Measurements from ENCODE around the gene DSC1.

Gene DSC1

DNA sequence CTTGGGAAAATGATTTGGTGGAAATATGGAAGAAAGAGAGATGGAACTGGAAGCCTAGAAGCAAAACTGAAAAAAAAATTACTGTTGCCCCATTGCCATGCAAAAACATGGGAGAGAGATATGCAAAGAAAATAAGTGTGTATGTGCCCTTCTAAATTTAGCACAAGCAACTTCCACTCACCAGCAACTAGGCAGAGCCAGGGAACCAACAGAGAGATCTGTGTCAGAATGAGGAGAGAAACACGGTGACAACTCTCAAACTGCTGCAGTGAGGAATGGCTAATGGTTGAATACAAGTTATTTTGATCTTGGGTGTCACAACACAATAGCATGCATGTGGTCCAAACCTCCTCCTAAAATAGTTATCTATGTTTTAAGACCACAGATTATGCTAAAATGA lies 71.3 kb downstream of the DSC1 start:
- no peak for TF ChIP-seq TCF12 (IDR thresholded peaks at IDR 0.05; ENCODE audit: low read depth)
- TF ChIP-seq RAD21 (IDR thresholded peaks at IDR 0.05; ENCODE audit: low read depth) = no peak
- no peak for TF ChIP-seq YY1 (IDR thresholded peaks at IDR 0.05; ENCODE audit: low read depth)
- no peak for TF ChIP-seq EP300 (IDR thresholded peaks at IDR 0.05; ENCODE audit: borderline replicate concordance)

- TF ChIP-seq ZBTB7A (IDR thresholded peaks at IDR 0.05; ENCODE audit: low read depth) = no peak
- no peak for TF ChIP-seq FOXM1 (IDR thresholded peaks at IDR 0.05; ENCODE audit: borderline replicate concordance, low read depth)
- TF ChIP-seq CREB1 (IDR thresholded peaks at IDR 0.05; ENCODE audit: low read depth) = no peak
- no peak for TF ChIP-seq EP300 (IDR thresholded peaks at IDR 0.05; ENCODE audit: borderline replicate concordance)
- TF ChIP-seq USF1 (IDR thresholded peaks at IDR 0.05) = no peak
- TF ChIP-seq CEBPB (IDR thresholded peaks at IDR 0.05) = no peak
- no peak for TF ChIP-seq TCF12 (IDR thresholded peaks at IDR 0.05; ENCODE audit: low read depth)
- TF ChIP-seq YY1 (IDR thresholded peaks at IDR 0.05; ENCODE audit: low read depth) = no peak
- no peak for TF ChIP-seq TEAD4 (IDR thresholded peaks at IDR 0.05)
- no peak for TF ChIP-seq TAF1 (IDR thresholded peaks at IDR 0.05; ENCODE audit: low read depth)
- no peak for TF ChIP-seq RAD21 (IDR thresholded peaks at IDR 0.05; ENCODE audit: low read depth)
- no peak for TF ChIP-seq REST (IDR thresholded peaks at IDR 0.05; ENCODE audit: low read depth)
- TF ChIP-seq MAX (IDR thresholded peaks at IDR 0.05) = no peak
- no peak for TF ChIP-seq NFIC (IDR thresholded peaks at IDR 0.05)
- TF ChIP-seq EGR1 (IDR thresholded peaks at IDR 0.05) = no peak
Observed at GRCh38 chr18:31088532-31088931, 74.1 kb downstream of the DSC1 start.

- TF ChIP-seq NFIC (IDR thresholded peaks at IDR 0.05) (no peak), TEAD4 (IDR thresholded peaks at IDR 0.05) (no peak), YY1 (IDR thresholded peaks at IDR 0.05; ENCODE audit: low read depth) (no peak), REST (IDR thresholded peaks at IDR 0.05; ENCODE audit: low read depth) (no peak), TCF12 (IDR thresholded peaks at IDR 0.05; ENCODE audit: low read depth) (no peak), EGR1 (IDR thresholded peaks at IDR 0.05) (no peak), TAF1 (IDR thresholded peaks at IDR 0.05; ENCODE audit: low read depth) (no peak), RAD21 (IDR thresholded peaks at IDR 0.05; ENCODE audit: low read depth) (no peak), CEBPB (IDR thresholded peaks at IDR 0.05) (no peak), ZBTB7A (IDR thresholded peaks at IDR 0.05; ENCODE audit: low read depth) (no peak), FOXM1 (IDR thresholded peaks at IDR 0.05; ENCODE audit: borderline replicate concordance, low read depth) (no peak), USF1 (IDR thresholded peaks at IDR 0.05) (no peak), EP300 (IDR thresholded peaks at IDR 0.05; ENCODE audit: borderline replicate concordance) (no peak), CREB1 (IDR thresholded peaks at IDR 0.05; ENCODE audit: low read depth) (no peak), MAX (IDR thresholded peaks at IDR 0.05) (no peak)
Observed at GRCh38 chr18:31079973-31080372, 82.7 kb downstream of the DSC1 start.
